ENCODE data around the gene KBTBD12.

The KBTBD12 gene

GRCh38 chr3:128036119-128036518, 121.1 kb downstream of the KBTBD12 start:
- no peak overlapping the region for H3K4me3 ChIP-seq (ENCODE audit: low read length)
- no peak for DNase-seq (ENCODE audit: low read depth)
- no peaks in the 10 kb centered on the region for H3K36me3 ChIP-seq (ENCODE audit: control insufficient read depth, insufficient read depth, low read length, severe bottlenecking)
- H3K4me1 ChIP-seq (ENCODE audit: control insufficient read depth, insufficient read depth, low read length), result peaks cover 7% of the 10 kb centered on the region
- no peaks in the 10 kb centered on the region for H3K9me3 ChIP-seq (ENCODE audit: control insufficient read depth, low read length)
- no peaks in the 10 kb centered on the region for H3K27me3 ChIP-seq (replicated peaks; ENCODE audit: control insufficient read depth, insufficient read depth, low read length)
- H3K9ac ChIP-seq (ENCODE audit: low read length), result no peak overlapping the region

Data from adipocyte (in vitro differentiated cells).